ENCODE results near the gene TMEM114. TPM values are rescaled to one million over a fixed set of nuclear protein-coding genes. Genes with fewer than 3 reads are reported as not detected.

Gene TMEM114
- polyA plus RNA-seq, 1 donor: 0.49 TPM

DNA sequence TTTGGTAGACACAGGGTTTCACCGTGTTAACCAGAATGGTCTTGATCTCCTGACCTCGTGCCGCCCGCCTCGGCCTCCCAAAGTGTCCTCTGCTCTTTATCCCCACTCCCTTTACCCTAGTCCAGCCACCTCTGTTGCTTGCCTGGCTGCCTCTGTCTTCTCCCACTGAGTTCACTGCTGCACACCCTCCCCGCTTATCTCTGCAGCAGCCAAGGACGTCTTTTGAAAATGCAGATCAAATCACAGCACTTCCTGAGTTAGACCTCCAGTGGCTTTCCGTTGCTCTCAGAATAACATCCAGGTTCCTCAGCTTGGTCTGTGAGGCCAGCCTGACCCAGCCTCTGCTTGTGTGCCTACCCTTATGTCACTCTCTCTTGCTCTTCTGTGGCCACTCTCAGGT lies 36.6 kb upstream of the TMEM114 start:
- Histone ChIP-seq H3K4me3 (ENCODE audit: low read length) (no peak overlapping the region), H3K4me1 (ENCODE audit: control insufficient read depth, insufficient read depth, low read length) (peaks cover 5% of the 10 kb centered on the region), H3K36me3 (ENCODE audit: control insufficient read depth, insufficient read depth, low read length) (peaks cover 60% of the 10 kb centered on the region), H3K9me3 (ENCODE audit: control insufficient read depth, low read depth, low read length) (no peaks in the 10 kb centered on the region), H3K27ac (ENCODE audit: low read length) (no peak overlapping the region), H3K27me3 (ENCODE audit: control insufficient read depth, insufficient read depth, low read length) (no peaks in the 10 kb centered on the region)
- WGBS (ENCODE audit: insufficient coverage, low lambda C conversion rate): 83% methylated on average over 1 of the region's 8 CpGs
- no peak for DNase-seq

DNA sequence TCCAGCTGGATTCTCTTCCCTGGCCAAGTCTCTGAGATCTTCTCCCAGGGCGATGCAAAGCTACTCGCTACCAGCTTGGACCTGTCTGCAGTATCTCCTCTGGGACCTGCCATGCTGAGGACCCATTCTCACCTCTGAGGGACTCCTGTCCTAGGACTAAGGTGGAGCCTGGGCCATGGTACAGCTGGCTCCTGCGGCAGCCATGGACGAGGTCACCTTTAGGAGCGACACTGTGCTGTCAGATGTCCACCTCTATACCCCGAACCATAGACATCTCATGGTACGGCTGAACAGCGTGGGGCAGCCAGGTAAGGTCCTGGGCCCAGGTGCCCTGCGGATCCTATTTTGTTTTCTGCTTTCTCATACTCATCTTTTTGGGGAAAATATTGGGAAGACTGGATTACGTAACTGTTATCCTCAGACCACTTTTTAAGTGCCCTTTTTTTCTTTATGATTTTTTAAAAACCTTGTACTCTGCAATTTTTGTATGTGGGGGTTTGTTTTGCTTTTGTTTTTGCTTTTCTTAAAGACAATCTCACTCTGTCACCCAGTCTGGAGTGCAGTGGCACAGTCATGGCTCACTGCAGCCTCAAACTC lies 35.3 kb upstream of the TMEM114 start:
- peaks cover 46% of the 10 kb centered on the region for H3K36me3 ChIP-seq (ENCODE audit: control insufficient read depth, insufficient read depth, low read length)
- no CpG with 5 or more reads among the region's 10 CpGs for WGBS (ENCODE audit: insufficient coverage, low lambda C conversion rate)
- no peak for DNase-seq

DNA sequence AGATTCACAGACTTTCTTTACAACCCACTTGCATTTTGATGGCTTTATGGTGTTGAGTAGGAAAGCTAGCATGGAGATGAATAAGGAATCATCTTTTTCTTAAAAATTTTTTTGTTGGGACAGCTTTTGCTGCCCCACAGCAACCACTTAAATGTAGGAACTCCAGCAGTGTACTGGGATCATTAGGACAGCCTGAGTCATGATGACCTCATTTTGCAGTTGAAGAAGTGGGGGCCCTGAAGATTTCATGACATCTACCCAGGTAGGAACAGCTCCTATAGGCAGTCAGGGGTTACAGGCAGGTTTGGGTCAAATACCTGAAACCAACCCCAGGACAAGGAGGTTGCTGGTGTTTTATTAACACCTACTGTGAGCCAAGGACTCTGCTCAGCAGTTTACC lies 33.3 kb upstream of the TMEM114 start:
- peaks cover 6% of the 10 kb centered on the region for H3K27me3 ChIP-seq (ENCODE audit: control insufficient read depth, insufficient read depth, low read length)
- H3K36me3 ChIP-seq (ENCODE audit: control insufficient read depth, insufficient read depth, low read length): peaks cover 27% of the 10 kb centered on the region
- no peak overlapping the region for H3K27ac ChIP-seq (ENCODE audit: low read length)
- no peaks in the 10 kb centered on the region for H3K9me3 ChIP-seq (ENCODE audit: control insufficient read depth, low read depth, low read length)
- H3K4me1 ChIP-seq (ENCODE audit: control insufficient read depth, insufficient read depth, low read length): peaks cover 5% of the 10 kb centered on the region
- DNase-seq: no peak
- H3K4me3 ChIP-seq (ENCODE audit: low read length): no peak overlapping the region

More for the DNA sequence above, 35.3 kb upstream of the TMEM114 start:
- Histone ChIP-seq H3K4me3 (ENCODE audit: low read length) (no peak overlapping the region), H3K27ac (ENCODE audit: low read length) (no peak overlapping the region), H3K4me1 (ENCODE audit: control insufficient read depth, insufficient read depth, low read length) (peaks cover 5% of the 10 kb centered on the region), H3K27me3 (ENCODE audit: control insufficient read depth, insufficient read depth, low read length) (no peaks in the 10 kb centered on the region), H3K9me3 (ENCODE audit: control insufficient read depth, low read depth, low read length) (no peaks in the 10 kb centered on the region)

DNA sequence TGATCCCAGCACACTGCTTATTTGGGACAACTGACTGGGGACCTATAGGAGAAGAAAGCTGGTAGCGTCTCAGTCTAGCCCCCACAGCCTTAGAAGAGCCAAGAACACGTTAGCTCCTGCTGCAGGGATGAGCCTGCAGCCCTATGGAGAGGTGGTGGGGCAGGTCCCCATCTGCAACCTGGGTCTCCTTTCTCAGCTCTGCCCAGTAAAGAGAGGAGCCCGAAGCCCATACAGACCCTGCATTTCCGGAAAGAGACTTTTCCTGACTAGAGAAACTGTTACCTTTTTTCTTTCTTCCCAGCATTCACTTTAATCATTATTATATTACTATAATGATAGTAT lies 32.0 kb upstream of the TMEM114 start:
- WGBS (ENCODE audit: insufficient coverage, low lambda C conversion rate): no CpG with 5 or more reads among the region's 4 CpGs
- H3K27ac ChIP-seq (ENCODE audit: low read length): no peak overlapping the region
- H3K4me1 ChIP-seq (ENCODE audit: control insufficient read depth, insufficient read depth, low read length): peaks cover 5% of the 10 kb centered on the region
- H3K27me3 ChIP-seq (ENCODE audit: control insufficient read depth, insufficient read depth, low read length): peaks cover 15% of the 10 kb centered on the region
- peak overlapping the region; percentile 100 for H3K4me3 ChIP-seq (ENCODE audit: low read length)
- DNase-seq: no peak
- no peaks in the 10 kb centered on the region for H3K9me3 ChIP-seq (ENCODE audit: control insufficient read depth, low read depth, low read length)
- H3K36me3 ChIP-seq (ENCODE audit: control insufficient read depth, insufficient read depth, low read length): peaks cover 13% of the 10 kb centered on the region

DNA sequence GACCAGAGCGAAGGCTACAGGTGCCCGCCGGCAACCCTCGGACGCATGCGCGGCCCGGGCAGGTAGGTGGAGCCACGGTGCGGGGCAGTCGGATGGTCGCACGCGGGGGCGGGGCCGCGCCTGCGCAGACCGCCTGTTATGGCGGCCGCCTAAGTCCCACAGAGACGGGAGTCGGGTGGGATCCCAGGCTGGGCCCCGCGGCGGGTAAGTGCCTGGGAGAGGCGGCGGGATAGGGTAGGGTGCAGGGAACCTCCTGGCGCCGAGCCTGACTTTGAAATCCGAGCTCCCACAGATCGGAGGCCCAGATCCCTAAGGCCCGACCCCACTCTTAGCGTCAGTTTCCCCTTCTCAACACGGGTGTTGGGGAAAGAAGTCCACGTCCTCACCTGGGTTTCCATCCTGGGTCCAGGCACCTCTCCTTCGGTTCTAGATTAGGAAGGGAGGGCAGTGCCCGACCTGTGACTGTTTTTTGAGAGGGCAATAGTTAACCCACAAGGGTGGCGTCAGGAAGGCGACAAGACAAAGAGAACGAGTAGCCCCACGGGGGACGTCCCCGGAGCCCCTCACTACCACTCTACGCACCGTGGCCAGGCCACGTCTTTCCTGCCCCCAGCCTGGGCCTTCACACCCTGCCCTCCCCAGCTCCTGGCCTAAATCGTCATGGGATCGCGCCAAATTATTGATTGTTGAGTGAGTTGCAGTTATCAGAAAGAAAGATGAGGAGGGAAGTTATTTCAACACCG lies 31.4 kb upstream of the TMEM114 start, which contains the start of gene METTL22:
TSS of gene METTL22 (plus strand) at position 127 of the 743 bp plus-strand sequence. CDS start 3,968 bp downstream, outside the sequence.
- DNase-seq: peak; percentile 86 to 94
- H3K4me3 ChIP-seq (ENCODE audit: low read length): peak within 1 kb of the TSS; percentile 100
- peaks cover 15% of the 10 kb centered on the region for H3K27me3 ChIP-seq (ENCODE audit: control insufficient read depth, insufficient read depth, low read length)
- WGBS (ENCODE audit: insufficient coverage, low lambda C conversion rate): no CpG with 5 or more reads among the region's 51 CpGs
- H3K36me3 ChIP-seq (ENCODE audit: control insufficient read depth, insufficient read depth, low read length): peaks cover 8% of the 10 kb centered on the region
- no peaks in the 10 kb centered on the region for H3K9me3 ChIP-seq (ENCODE audit: control insufficient read depth, low read depth, low read length)
- H3K4me1 ChIP-seq (ENCODE audit: control insufficient read depth, insufficient read depth, low read length): peaks cover 5% of the 10 kb centered on the region
- H3K27ac ChIP-seq (ENCODE audit: low read length): peak within 1 kb of the TSS; percentile 65

DNA sequence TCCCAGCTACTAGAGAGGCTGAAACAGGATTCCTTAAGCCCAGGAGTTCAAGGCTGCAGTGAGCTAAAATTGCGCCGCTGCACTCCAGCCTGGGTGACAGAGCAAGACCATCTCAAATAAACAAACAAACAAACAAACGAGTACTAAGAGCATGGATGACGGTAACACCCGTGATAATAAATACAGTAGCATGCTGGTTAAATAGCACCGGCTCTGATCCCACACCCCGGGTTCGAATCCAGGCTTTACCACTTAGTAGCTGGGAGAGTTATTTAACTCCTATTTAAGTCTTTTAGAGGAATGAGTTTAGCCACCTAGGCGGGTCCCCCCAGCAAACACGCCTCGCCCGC lies 30.9 kb upstream of the TMEM114 start:
- Histone ChIP-seq H3K36me3 (ENCODE audit: control insufficient read depth, insufficient read depth, low read length) (peaks cover 8% of the 10 kb centered on the region), H3K9me3 (ENCODE audit: control insufficient read depth, low read depth, low read length) (no peaks in the 10 kb centered on the region), H3K27ac (ENCODE audit: low read length) (no peak overlapping the region), H3K27me3 (ENCODE audit: control insufficient read depth, insufficient read depth, low read length) (peaks cover 15% of the 10 kb centered on the region), H3K4me3 (ENCODE audit: low read length) (peak overlapping the region; percentile 100), H3K4me1 (ENCODE audit: control insufficient read depth, insufficient read depth, low read length) (peaks cover 5% of the 10 kb centered on the region)
- no peak for DNase-seq
- WGBS (ENCODE audit: insufficient coverage, low lambda C conversion rate): no CpG with 5 or more reads among the region's 12 CpGs

DNA sequence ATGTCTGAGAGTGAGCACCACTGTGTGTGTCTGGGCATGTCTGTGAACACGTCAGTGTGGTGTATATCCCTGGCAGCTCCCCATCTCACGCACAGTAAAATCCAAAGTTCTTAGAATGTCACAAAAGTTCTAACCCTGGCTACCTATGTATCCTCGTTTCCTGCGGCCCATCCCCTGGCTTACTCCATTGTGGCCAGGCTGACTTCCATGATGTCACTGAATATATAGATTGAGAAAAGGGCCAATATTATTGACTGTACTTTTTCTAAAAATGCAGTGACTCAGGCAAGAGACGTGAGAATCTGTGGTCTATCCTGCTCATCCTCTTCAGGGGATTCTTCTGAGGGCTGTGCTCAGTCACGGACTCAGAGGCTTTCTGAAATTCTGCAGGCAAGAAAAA lies 30.2 kb upstream of the TMEM114 start:
- no peaks in the 10 kb centered on the region for H3K9me3 ChIP-seq (ENCODE audit: control insufficient read depth, low read depth, low read length)

DNA sequence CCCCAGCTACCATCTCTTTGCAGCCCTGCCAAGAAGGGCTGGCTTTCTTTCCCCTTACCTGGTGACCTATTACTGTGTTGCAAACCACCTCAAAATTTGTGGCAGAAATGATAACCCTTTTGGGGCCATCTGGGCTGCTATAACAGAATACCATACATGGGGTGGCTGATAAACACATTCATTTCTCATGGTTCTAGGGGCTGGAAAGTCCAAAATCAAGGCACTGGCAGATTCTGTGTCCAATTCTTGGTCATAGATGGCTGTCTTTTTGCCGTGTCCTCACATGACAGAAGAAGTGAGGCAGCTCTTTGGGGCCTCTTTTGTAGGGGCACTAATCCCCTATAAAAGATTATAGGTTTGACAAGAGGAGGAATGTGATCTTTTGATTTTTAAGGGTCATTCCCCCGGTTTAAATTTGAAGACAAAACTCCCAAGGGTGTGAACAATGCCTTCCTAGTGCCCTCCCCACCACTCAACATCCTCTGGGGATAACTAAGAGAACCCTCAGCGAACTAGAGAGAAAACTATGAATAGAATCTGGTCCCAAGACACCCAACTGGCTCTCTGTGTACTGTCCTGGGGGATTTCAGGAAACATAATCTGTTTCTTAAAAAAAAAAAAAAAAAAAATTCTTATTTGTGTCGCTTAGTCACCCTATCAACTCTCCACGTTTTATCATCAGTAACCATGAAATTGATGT lies 29.5 kb upstream of the TMEM114 start:
- Histone ChIP-seq H3K36me3 (ENCODE audit: control insufficient read depth, insufficient read depth, low read length) (no peaks in the 10 kb centered on the region), H3K4me1 (ENCODE audit: control insufficient read depth, insufficient read depth, low read length) (peaks cover 5% of the 10 kb centered on the region), H3K4me3 (ENCODE audit: low read length) (no peak overlapping the region), H3K9me3 (ENCODE audit: control insufficient read depth, low read depth, low read length) (no peaks in the 10 kb centered on the region), H3K27me3 (ENCODE audit: control insufficient read depth, insufficient read depth, low read length) (peaks cover 19% of the 10 kb centered on the region), H3K27ac (ENCODE audit: low read length) (no peak overlapping the region)
- no CpG with 5 or more reads among the region's 5 CpGs for WGBS (ENCODE audit: insufficient coverage, low lambda C conversion rate)
- no peak for DNase-seq

More for the DNA sequence above, 30.2 kb upstream of the TMEM114 start:
- Histone ChIP-seq H3K36me3 (ENCODE audit: control insufficient read depth, insufficient read depth, low read length) (peaks cover 2% of the 10 kb centered on the region), H3K4me1 (ENCODE audit: control insufficient read depth, insufficient read depth, low read length) (peaks cover 5% of the 10 kb centered on the region), H3K27ac (ENCODE audit: low read length) (no peak overlapping the region), H3K27me3 (ENCODE audit: control insufficient read depth, insufficient read depth, low read length) (peaks cover 16% of the 10 kb centered on the region), H3K4me3 (ENCODE audit: low read length) (no peak overlapping the region)
- no peak for DNase-seq
- no CpG with 5 or more reads among the region's 6 CpGs for WGBS (ENCODE audit: insufficient coverage, low lambda C conversion rate)

DNA sequence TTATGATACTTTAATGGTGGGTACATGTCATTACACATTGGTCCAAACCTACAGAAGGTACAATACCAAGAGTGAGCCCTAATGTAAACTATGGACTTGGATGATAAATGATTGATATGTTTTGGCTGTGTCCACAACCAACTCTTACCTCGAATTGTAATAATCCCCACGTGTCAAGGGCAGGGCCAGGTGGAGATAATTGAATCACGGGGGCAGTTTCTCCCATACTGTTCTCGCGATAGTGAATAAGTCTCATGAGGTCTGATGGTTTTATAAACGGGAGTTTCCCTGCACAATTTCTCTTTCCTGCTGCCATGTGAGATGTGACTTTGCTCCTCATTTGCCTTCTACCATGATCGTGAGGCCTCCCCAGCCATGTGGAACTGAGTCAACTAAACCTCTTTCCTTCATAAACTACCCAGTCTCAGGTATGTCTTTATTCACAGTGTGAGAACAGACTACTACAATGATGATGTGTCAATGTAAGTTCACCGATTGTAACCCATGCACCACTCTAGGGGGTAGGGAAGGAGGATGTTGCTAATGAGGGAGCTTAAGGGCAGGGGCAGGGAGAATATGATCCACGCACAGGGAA lies 24.2 kb upstream of the TMEM114 start:
- DNase-seq: no peak
- no peak overlapping the region for H3K4me3 ChIP-seq (ENCODE audit: low read length)
- H3K27me3 ChIP-seq (ENCODE audit: control insufficient read depth, insufficient read depth, low read length): peaks cover 17% of the 10 kb centered on the region
- H3K36me3 ChIP-seq (ENCODE audit: control insufficient read depth, insufficient read depth, low read length): no peaks in the 10 kb centered on the region
- H3K27ac ChIP-seq (ENCODE audit: low read length): no peak overlapping the region
- no peaks in the 10 kb centered on the region for H3K4me1 ChIP-seq (ENCODE audit: control insufficient read depth, insufficient read depth, low read length)
- WGBS (ENCODE audit: insufficient coverage, low lambda C conversion rate): 59% methylated on average over 6 of the region's 9 CpGs
- H3K9me3 ChIP-seq (ENCODE audit: control insufficient read depth, low read depth, low read length): no peaks in the 10 kb centered on the region

DNA sequence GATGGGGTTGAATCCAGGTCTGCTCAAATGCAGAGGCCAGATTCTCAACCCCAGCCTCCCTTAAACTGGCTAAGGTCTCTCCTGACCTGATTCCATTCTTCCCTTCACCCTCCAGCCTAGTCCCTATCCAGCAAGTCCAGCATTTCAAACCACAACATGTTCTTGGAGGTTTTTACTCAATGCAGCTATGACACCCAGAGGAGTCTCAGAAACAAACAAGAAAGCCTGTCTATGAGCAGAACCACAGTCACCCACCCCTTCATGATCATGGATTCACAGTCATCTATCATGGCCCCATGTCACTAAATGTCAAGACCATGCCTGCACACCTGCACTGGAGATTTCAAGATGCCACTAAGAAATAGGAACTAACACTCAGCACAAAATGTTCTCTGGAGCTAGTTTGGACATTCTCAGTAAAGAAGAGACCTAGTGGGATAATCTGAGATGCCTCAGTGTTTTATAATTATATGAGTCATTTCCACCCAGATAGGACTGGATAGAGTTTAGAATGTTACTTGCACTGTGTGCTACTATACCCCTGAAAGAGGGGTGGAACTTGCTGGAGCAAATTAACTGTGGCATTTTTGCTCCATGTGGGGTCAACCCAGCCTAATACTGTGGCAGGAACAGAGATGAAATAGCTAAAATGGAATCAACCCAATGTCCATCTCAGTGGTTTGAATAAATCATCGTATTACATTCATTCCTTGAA lies 21.7 kb upstream of the TMEM114 start:
- DNase-seq: no peak
- WGBS (ENCODE audit: insufficient coverage, low lambda C conversion rate): no CpG with 5 or more reads among the region's 1 CpG
- H3K27ac ChIP-seq (ENCODE audit: low read length): no peak overlapping the region
- H3K9me3 ChIP-seq (ENCODE audit: control insufficient read depth, low read depth, low read length): no peaks in the 10 kb centered on the region
- H3K4me1 ChIP-seq (ENCODE audit: control insufficient read depth, insufficient read depth, low read length): no peaks in the 10 kb centered on the region
- H3K4me3 ChIP-seq (ENCODE audit: low read length): no peak overlapping the region
- H3K27me3 ChIP-seq (ENCODE audit: control insufficient read depth, insufficient read depth, low read length): peaks cover 17% of the 10 kb centered on the region
- H3K36me3 ChIP-seq (ENCODE audit: control insufficient read depth, insufficient read depth, low read length): no peaks in the 10 kb centered on the region

Data from large intestine (tissue), 3 donors.